ENCODE measurements around the gene TOMM20.
"Not testable (repeated sequence)": the region's sequence is repeated elsewhere in the genome, so short reads cannot be mapped to it uniquely, and the experiment has no call there.

TOMM20 gene

DNA sequence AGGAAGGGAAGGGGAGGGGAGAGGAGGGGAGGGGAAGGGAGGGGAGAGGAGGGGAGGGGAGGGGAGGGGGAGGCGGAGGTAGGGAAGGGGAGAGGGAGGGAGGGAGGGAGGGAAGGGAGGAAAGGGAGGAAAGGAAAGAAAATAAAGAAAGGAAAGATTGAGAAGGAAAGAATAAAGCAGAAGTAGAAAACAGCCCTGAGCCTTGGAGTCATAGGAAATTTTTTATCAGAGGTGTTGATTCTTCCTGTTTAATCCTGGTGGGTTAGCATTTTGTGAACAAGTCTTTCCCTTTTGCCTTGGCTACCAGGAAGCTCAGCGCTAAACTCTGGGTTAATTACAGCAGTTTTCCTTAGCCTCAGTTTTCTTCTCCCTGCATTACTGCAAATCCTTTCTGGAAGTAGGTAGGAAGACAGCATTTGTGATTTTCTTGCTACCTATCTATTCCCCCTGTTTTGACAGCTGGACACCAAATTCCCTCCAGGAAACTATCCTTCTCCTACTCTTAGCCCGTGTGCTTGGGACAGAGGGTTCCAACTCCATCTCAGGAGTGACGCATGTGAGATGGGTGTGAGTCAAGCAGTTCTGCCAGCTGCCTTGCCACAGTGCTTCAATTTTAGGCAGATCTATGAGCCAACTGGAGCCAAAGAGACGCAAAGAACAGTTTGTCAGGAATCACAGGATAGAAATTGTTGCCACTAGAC is 26.9 kb downstream of the TOMM20 start:
- DNase-seq (ENCODE audit: low read depth), result no peak

- no peak for DNase-seq (ENCODE audit: low read depth)
Observed at GRCh38 chr1:235100194-235100772, 28.4 kb downstream of the TOMM20 start.

GRCh38 chr1:235098991-235099390 is 29.6 kb downstream of the TOMM20 start:
- no peak for DNase-seq (ENCODE audit: low read depth)

DNA sequence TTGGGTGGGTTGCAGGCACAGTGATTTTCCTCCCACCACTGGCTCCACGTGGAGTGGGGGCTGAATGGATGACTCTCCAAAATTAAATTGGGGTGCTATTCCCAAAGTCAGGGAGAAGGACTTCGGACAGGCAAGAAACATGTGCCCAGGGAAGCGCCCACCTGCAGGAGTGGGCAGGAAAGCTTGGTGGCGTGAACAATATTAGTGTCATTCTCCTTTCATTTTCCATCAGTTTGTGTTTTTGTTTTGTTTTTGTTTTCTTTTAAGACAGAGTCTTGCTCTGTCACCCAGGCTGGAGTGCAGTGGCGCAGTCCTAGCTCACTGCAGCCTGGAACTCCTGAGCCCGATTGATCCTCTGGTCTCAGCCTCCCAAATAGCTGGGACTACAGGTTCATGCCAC is 30.1 kb downstream of the TOMM20 start:
- DNase-seq (ENCODE audit: low read depth), result no peak

GRCh38 chr1:235097501-235097900 is 31.1 kb downstream of the TOMM20 start:
- DNase-seq (ENCODE audit: low read depth), result not testable (repeated sequence)

- no peak for DNase-seq (ENCODE audit: low read depth)
Observed at GRCh38 chr1:235095938-235096562, 32.6 kb downstream of the TOMM20 start.

DNA sequence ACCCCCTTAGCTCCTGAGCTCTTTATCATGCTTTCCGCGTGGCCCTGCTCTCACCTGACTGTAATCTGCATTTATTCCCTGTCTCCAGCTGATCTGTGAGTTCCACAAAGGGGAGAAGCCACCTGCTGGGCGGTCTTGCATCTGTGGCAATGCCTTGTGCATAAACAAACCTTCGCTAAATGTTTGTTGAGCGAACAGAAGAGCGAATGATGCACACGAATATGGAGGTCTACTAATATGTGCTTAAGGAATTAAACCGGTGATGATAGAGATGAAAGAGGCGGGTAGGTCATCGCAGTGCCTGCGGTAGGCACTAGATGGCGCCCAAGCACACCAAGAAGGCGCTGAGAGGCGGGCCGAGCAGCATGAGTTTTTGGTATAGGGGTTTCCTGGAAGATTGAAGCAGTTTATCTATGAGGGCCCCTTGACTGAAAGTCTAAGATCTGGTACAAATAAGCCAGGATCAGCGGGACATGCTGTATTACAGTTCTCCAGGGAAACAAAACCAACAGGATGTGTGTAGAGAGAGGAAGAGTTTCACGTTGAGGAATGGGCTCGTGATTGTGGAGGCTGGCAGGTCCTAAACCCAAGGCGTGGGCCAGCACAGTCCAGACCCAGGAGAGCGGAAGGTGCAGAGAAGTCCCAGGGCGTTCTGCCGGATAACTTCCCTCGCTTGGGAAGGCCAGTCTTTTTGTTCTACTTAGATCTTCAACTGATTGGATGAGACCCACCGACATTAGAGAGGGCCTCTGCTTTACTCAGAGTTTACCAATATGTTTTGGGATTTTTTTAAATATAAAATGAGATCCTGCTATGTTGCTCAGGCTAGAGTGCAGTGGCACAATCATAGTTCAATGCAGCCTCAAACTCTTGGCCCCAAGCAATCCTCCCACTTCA is 34.7 kb downstream of the TOMM20 start:
- peak; percentile 81 for DNase-seq (ENCODE audit: low read depth)

- DNase-seq (ENCODE audit: low read depth), result no peak
Observed at GRCh38 chr1:235093013-235093695, 35.5 kb downstream of the TOMM20 start.

GRCh38 chr1:235092415-235092814 is 36.2 kb downstream of the TOMM20 start:
- DNase-seq (ENCODE audit: low read depth), result not testable (repeated sequence)

DNA sequence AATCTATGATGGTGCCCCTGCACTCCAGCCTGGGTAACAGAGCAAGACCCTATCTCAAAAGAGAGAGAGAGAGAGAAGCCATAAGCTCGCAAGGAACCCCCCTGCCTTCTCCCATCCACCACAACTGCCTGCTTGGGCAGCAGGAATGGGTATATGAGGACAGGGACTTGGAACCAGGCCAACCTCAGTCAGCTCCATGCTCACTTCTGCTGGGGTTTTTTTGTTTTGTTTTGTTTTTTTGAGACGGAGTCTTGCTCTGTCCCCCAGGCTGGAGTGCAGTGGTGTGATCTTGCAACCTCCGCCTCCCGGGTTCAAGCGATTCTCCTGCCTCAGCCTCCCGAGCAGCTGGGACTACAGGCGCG is 36.6 kb downstream of the TOMM20 start:
- not testable (repeated sequence) for DNase-seq (ENCODE audit: low read depth)

DNA sequence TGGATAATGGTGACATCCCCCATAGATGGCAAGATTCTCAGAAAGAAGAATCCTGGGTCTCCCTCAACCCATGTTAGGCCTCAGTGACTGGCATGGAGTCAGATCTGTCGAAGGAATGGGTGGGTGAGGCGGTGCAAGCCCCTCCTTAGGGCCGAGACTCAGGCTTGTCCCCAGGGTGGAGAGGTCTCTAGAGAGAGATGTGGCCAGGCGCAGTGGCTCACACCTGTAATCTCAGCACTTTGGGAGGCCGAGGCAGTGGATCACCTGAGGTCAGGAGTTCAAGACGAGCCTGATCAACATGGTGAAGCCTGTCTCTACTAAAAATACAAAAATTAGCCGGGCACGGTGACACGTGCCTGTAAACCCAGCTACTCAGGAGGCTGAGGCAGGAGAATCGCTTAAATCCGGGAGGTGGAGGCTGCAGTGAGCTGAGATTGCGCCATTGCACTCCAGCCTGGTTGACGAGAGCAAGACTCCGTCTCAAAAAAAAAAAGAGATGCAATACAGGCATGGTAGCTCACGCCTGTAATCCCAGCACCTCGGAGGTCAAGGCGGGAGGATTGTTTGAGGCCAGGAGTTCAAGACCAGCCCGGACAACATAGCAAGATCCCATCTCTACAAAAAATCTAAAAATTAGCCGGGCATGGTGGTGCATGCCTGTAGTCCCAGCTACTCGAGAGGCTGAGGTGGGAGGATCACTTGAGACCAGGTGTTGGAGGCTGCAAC is 37.2 kb downstream of the TOMM20 start:
- not testable (repeated sequence) for DNase-seq (ENCODE audit: low read depth)

GRCh38 chr1:235090406-235091069 is 38.1 kb downstream of the TOMM20 start:
- DNase-seq (ENCODE audit: low read depth), result no peak

DNA sequence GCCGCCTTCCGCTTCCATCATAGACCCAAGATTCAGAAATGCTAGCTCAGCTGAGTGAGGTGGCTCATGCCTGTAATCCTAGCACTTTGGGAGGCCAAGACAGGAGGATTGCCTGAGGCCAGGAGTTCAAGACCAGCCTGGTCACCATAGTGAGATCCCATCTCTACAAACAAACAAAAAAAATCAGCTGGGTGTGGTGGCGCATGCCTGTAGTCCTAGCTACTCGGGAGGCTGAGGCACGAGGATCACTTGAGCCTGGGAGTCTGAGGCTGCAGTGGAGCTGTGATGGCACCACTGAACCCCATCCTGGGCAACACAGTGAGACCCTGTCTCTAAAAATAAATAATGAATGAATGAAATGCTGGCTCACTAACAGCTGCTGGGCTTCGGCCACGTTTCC is 39.7 kb downstream of the TOMM20 start:
- DNase-seq (ENCODE audit: low read depth), result no peak

GRCh38 chr1:235088430-235088829 is 40.2 kb downstream of the TOMM20 start:
- DNase-seq (ENCODE audit: low read depth), result no peak

GRCh38 chr1:235087906-235088305 is 40.7 kb downstream of the TOMM20 start:
- DNase-seq (ENCODE audit: low read depth), result no peak

DNA sequence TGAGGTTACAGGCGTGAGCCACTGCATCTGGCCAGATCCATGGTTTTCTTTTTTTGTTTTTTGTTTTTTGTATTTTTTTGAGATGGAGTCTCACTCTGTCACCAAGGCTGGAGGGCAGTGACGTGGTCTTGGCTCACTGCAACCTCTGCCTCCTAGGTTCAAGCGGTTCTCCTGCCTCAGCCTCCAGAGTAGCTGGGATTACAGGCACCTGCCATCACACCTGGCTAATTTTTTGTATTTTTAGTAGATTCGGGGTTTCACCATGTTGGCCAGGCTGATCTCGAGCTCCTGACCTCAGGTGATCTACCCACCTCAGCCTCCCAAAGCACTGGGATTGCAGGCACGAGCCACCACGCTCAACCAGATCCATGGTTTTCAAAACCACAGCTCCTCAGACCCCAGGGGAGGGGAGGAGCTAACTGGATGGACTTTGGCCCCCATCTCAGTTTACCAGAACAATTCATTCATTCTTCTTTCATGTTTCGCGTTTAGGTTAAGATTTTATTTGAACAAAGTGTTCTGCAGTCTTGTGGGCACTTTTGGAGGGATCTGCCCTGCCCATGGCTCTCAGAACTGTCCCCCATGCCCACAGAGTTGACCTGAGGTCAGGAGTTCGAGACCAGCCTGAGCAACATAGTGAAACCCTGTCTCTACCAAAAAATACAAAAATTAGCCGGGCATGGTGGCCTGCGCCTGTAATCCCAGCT is 43.1 kb downstream of the TOMM20 start:
- not testable (repeated sequence) for DNase-seq (ENCODE audit: low read depth)

DNA sequence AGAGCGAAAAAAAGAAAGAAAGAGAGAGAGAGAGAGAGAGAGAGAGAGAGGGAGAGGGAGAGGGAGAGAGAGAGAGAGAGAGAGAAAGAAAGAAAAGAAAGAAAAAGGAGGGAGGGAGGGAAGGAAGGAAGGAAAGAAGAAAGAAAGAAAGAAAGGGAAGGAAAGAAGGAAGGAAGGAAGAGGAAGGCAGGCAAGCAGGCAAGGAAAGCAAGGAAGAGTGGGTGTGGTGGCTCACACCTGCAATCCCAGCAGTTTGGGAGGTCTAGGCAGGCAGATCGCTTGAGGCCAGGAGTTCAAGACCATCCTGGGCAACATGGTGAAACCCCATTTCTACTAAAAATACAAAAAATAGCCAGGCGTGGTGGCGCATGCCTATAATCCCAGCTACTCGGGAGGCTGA is 47.8 kb downstream of the TOMM20 start:
- not testable (repeated sequence) for DNase-seq (ENCODE audit: low read depth)

- DNase-seq (ENCODE audit: low read depth), result not testable (repeated sequence)
Observed at GRCh38 chr1:235080297-235080657, 48.4 kb downstream of the TOMM20 start.

DNA sequence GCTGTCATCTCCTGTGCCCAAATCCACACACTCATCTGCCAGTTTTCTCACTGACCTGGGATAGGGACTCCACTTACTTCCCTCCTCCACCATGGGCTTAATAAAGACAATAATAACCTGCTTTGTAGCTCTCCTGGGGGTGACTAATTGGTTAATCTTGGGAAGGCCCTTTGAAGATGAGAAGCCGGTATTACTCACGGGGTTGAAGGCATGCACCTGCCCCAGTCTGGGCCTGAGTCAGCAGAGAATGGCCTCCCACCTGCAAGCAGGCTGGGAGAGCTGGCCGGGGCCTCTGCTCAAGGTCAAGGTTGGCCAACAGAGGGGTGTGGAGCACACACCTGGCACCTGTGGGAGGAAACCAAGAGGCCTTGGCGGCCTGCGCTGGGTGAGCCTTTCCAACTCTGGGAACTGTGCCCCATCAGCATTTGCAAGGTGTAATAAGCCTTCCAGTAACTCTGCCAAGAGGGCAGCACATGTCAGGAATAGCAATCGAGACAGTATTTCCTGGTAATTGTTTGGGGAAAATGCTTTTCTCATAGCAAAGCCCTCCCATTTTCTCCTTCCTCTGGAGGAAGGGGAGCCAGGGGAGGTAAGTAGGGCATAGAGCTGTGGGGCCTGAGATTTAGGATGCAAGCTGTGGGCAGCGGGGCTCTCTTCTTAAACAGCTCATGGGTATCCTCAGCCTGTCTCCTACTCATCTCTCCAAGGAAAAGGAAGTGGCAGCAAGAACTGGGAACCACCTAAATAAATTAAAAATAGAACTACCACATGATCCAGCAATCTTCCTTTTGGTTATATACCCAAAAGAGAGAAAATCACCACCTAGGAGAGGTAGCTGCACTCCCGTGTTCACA is 49.0 kb downstream of the TOMM20 start:
- DNase-seq (ENCODE audit: low read depth), result no peak

Data from stimulated activated CD8-positive, alpha-beta memory T cell treated with anti-CD3 and anti-CD28 coated beads, Interleukin-15, amount 100 ng/mL, for 1 hour (primary cell).